ENCODE measurements around the gene ARMC5. TPM values are rescaled to one million over a fixed set of nuclear protein-coding genes. Genes with fewer than 3 reads are reported as not detected.
"Not testable (repeated sequence)": the region's sequence is repeated elsewhere in the genome, so short reads cannot be mapped to it uniquely, and the experiment has no call there.

The ARMC5 gene
- total RNA-seq, 1 donor from 2014 or later, result 10.9 TPM

- H3K27me3 Mint-ChIP-seq, result peaks cover 6% of the 10 kb centered on the region
- H3K36me3 Mint-ChIP-seq (ENCODE audit: low read depth), result no peaks in the 10 kb centered on the region
- intact Hi-C loops (cut with micrococcal nuclease), result no loop called here
- DNase-seq (no peak), ATAC-seq (ENCODE audit: low read depth) (no peak)
- ChIA-PET POLR2A (no interaction called here), CTCF (no interaction called here)
- no peak overlapping the region for H3K27ac Mint-ChIP-seq
- peaks cover 8% of the 10 kb centered on the region for H3K4me1 Mint-ChIP-seq
- no peaks in the 10 kb centered on the region for H3K9me3 Mint-ChIP-seq
- TF ChIP-seq, protein P1, sequence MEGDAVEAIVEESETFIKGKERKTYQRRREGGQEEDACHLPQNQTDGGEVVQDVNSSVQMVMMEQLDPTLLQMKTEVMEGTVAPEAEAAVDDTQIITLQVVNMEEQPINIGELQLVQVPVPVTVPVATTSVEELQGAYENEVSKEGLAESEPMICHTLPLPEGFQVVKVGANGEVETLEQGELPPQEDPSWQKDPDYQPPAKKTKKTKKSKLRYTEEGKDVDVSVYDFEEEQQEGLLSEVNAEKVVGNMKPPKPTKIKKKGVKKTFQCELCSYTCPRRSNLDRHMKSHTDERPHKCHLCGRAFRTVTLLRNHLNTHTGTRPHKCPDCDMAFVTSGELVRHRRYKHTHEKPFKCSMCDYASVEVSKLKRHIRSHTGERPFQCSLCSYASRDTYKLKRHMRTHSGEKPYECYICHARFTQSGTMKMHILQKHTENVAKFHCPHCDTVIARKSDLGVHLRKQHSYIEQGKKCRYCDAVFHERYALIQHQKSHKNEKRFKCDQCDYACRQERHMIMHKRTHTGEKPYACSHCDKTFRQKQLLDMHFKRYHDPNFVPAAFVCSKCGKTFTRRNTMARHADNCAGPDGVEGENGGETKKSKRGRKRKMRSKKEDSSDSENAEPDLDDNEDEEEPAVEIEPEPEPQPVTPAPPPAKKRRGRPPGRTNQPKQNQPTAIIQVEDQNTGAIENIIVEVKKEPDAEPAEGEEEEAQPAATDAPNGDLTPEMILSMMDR (IDR thresholded peaks at IDR 0.05), result no peak
- no peak overlapping the region for H3K4me3 Mint-ChIP-seq
These were observed 45.4 kb upstream of the ARMC5 start for GRCh38 chr16:31413943-31414342.

GRCh38 chr16:31414706-31415105, 44.6 kb upstream of the ARMC5 start:
- H3K27ac Mint-ChIP-seq, result no peak overlapping the region
- intact Hi-C loops (cut with micrococcal nuclease), result no loop called here
- no peak for DNase-seq
- H3K36me3 Mint-ChIP-seq (ENCODE audit: low read depth), result no peaks in the 10 kb centered on the region
- peaks cover 6% of the 10 kb centered on the region for H3K27me3 Mint-ChIP-seq
- POLR2A ChIA-PET, result no interaction called here
- H3K4me3 Mint-ChIP-seq, result no peak overlapping the region
- ATAC-seq (ENCODE audit: low read depth), result no peak
- H3K4me1 Mint-ChIP-seq, result peaks cover 8% of the 10 kb centered on the region
- H3K9me3 Mint-ChIP-seq, result no peaks in the 10 kb centered on the region
- TF ChIP-seq, protein P1 (IDR thresholded peaks at IDR 0.05), result no peak
- CTCF ChIA-PET, result no interaction called here

GRCh38 chr16:31416371-31416770, 42.9 kb upstream of the ARMC5 start:
- no peak for DNase-seq
- Mint-ChIP-seq H3K9me3 (no peaks in the 10 kb centered on the region), H3K27ac (no peak overlapping the region), H3K27me3 (peaks cover 6% of the 10 kb centered on the region), H3K36me3 (ENCODE audit: low read depth) (no peaks in the 10 kb centered on the region), H3K4me3 (no peak overlapping the region), H3K4me1 (peaks cover 8% of the 10 kb centered on the region)
- CTCF ChIA-PET, result no interaction called here
- intact Hi-C loops (cut with micrococcal nuclease), result no loop called here
- POLR2A ChIA-PET, result interaction anchor here (0.6 kb wide), 1 partner anchor 154 kb away, joined by 3 read pairs; no protein-coding TSS in a partner anchor
- ATAC-seq (ENCODE audit: low read depth), result no peak
- TF ChIP-seq, protein P1 (IDR thresholded peaks at IDR 0.05), result no peak

DNA sequence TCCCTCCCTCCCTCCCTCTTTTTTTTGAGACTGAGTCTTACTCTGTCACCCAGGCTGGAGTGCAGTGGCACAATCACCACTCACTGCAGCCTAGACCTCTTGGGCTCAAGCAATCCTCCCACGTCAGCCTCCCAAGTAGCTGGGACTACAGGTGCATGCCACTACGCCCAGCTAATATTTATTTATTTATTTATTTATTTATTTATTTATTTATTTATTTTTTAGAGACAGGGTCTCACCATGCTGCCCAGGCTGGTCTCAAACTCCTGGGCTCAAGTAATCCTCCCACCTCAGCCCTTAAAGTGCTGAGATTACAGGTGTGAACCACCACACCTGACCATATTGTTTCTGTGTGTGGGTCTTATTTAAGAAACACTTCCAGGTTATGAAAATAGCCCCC, 42.3 kb upstream of the ARMC5 start:
- CTCF ChIA-PET; H3K27ac Mint-ChIP-seq; H3K4me1 Mint-ChIP-seq; ATAC-seq (ENCODE audit: low read depth); H3K36me3 Mint-ChIP-seq (ENCODE audit: low read depth); DNase-seq; H3K27me3 Mint-ChIP-seq; H3K9me3 Mint-ChIP-seq; POLR2A ChIA-PET; intact Hi-C loops (cut with micrococcal nuclease); H3K4me3 Mint-ChIP-seq: not testable (repeated sequence)

DNA sequence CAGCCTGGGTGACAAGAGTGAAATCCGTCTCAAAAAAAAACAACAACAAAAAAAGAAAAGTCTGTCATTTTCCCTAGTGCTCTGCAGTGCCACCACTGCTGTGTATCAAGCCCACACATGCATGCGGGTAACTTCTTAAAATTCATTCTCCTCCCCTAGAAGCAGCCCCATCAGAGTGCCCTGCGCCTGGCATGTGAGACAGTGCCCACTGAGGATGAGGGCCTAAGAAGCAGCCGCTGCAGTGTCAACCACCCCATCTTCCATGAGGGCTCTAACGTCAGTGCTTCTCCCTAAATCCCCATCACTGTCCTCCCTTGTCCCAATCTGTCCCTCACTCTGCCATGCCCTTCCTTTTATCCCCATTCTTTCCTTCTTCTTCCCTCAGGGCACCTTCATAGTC, 41.4 kb upstream of the ARMC5 start:
- POLR2A ChIA-PET, result no interaction called here
- CTCF ChIA-PET, result no interaction called here
- TF ChIP-seq, protein P1 (IDR thresholded peaks at IDR 0.05), result no peak
- H3K9me3 Mint-ChIP-seq, result no peaks in the 10 kb centered on the region
- no peak for DNase-seq
- no peak overlapping the region for H3K4me3 Mint-ChIP-seq
- intact Hi-C loops (cut with micrococcal nuclease), result no loop called here
- H3K36me3 Mint-ChIP-seq (ENCODE audit: low read depth), result no peaks in the 10 kb centered on the region
- peaks cover 8% of the 10 kb centered on the region for H3K4me1 Mint-ChIP-seq
- H3K27ac Mint-ChIP-seq, result no peak overlapping the region
- no peak for ATAC-seq (ENCODE audit: low read depth)
- peaks cover 6% of the 10 kb centered on the region for H3K27me3 Mint-ChIP-seq

- TF ChIP-seq, protein P1 (IDR thresholded peaks at IDR 0.05), result no peak
- ChIA-PET POLR2A (no interaction called here), CTCF (no interaction called here)
- intact Hi-C loops (cut with micrococcal nuclease), result no loop called here
- DNase-seq (no peak), ATAC-seq (ENCODE audit: low read depth) (no peak)
- Mint-ChIP-seq H3K27ac (no peak overlapping the region), H3K4me3 (no peak overlapping the region), H3K9me3 (no peaks in the 10 kb centered on the region), H3K4me1 (no peaks in the 10 kb centered on the region), H3K36me3 (ENCODE audit: low read depth) (no peaks in the 10 kb centered on the region), H3K27me3 (peaks cover 16% of the 10 kb centered on the region)
These were observed 39.3 kb upstream of the ARMC5 start for GRCh38 chr16:31420037-31420436.
